Fibroblast of skin of left biceps (primary cell): Measurements from ENCODE around the gene RTN1.

Experiments used
- DNase-seq, 2 experiments: peaks; one replicate each; pipeline ENCODE4 v3.0.0-alpha.2; 2013; ENCODE audit warnings: low read depth in 2 of 2

The RTN1 gene

DNA sequence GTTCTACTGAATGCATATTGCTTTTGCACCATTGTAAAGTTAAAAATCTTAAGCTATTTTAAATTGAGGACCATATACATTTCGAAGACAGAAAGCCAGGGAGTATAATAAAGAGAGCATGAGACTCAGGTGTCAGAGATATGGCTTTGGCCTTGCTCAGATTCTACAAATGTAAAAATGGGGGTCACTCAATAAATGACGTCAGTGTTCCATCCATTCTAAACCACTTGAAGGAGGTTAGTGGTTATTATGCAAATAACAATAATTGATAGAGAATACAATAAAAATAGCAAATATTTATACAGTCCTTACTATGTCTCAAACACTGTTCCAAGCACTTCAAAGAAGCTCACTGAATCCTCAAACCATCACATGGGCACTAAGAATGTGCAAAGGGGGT lies 20.1 kb downstream of the RTN1 start:
- DNase-seq = no peak

DNA sequence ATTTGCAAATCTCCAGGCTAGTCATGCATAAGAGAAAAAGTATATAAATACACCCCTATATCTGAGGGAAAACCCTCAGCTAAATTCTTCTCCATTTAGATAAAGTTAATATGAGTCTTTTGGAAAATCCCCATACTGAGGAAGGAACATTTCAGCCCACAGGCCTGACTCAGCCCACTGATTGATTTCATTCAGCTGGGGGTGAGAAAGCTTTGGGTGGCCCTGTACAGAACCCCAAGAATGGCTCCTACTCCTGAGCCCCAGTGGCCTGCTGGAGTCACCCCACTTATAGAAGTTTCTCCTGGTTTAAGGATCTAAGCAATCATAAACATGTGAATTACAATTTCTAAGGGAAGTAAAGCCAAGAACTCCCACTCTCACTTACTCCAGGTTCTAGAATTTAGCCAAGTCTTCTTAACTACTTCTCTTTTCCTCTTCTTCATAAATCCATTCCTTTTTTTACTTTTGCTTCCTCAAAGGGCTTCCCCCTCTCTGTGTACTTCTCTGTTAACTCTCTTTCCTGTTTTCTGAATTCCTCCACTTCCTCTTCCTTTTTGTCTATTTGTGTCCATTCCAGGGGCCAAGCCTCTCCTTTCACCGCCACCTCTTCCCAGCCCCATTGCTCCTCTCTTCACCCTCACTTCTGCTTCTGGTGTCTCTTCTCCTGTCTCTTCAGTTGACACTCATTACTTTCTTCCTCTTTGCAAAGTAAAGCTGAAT lies 21.0 kb downstream of the RTN1 start:
- DNase-seq = no peak

DNA sequence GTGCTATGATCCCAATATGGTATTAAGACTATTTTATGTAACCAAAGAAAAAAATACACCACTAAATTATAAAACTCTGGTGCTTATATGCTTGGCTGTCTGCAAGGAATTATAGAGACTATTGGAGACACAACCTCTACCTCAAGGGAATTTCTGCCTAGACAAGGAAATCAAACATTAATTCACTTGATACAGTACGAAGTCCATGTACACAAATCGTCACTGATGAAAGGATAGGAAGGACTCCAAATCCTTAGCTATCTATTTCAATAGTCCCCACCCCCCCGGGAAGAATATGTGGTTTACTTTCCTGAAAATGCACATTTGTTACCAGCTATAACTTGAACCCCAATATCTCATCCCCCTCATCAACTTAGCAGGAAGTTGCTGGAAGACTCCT lies 21.9 kb downstream of the RTN1 start:
- no peak for DNase-seq

DNA sequence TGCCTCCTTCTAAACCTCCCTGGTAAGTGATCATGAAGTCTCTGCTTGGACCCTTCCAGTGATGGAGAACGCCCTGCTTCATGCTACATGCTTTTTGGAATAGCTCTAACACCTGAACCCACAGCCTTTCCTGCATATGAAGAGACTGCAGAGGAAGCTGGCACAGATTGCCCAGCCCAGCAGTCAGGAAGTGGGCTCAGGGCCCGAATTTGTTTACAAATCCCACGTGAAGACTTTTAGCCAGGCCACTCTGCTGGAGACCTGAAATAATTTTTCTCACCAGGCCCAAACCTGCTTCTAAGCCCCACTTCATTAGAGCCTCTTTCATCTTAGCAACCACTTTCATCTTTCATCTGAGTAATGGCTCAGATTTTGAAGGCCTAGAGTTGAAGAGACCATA lies 22.9 kb downstream of the RTN1 start:
- DNase-seq = no peak

DNA sequence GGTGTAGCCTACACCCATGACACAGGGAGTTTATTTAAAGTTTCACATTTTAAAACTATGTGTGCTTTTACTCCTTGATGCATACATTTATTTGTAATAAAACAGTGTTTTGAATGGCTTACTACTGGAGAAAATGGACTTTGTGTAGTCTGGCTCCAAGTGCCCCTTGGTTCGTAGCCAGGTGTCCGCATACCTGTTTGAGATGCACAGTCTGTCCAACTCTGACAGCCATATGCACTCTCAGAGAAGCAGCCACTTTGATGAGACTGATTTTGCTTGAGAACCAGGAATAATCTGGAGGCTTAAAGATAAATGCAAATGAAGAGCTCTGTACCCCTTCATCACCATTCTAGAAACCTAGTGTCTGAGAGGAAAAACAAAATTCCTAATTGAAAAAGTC lies 24.0 kb downstream of the RTN1 start:
- DNase-seq = no peak

DNA sequence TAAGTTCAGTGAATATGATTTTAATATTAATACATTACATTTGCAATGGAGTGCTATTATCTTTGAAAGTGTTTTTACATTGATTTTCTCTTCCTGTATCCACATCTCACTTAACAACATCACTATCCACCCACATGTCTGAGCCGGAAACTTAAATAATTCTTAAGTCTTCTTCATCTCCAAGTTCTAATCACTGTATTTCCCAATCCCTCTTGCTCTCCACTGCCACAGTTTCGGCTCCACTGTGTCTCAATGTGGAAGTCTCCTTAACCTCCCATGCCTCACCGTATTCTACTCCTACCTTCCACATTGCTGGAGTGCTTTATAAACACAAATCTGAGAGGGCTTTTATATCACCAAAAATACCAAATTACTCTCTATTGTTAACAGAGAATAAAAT lies 25.3 kb downstream of the RTN1 start:
- DNase-seq = no peak

DNA sequence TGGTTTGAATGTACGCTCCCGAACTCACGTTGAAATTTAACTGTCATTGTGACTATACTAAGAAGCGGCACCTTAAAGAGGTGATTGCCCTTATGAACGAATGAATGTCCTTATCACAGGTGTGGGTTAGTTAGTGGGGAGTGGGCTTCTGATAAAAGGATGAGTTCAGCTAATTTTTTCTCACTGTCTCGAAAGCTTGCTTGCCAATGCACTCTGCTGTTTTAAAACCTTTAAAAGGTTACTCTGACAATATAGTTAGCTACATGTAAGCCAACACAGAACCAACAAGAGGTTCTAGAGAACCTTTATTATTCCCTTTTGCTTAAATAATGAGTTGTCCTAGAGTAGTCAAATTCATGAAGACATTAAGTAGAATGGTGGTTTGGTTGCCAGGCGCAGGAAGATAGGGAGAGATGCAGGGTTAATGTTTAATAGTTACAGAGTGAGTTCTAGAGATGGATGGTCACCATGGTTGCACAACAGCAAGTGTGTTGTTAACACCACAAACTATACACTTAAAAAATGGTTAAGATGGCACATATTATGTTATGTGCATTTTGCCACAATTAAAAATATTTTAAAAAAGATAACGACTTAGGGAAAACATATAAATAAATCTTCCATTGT lies 26.3 kb downstream of the RTN1 start:
- DNase-seq = no peak

DNA sequence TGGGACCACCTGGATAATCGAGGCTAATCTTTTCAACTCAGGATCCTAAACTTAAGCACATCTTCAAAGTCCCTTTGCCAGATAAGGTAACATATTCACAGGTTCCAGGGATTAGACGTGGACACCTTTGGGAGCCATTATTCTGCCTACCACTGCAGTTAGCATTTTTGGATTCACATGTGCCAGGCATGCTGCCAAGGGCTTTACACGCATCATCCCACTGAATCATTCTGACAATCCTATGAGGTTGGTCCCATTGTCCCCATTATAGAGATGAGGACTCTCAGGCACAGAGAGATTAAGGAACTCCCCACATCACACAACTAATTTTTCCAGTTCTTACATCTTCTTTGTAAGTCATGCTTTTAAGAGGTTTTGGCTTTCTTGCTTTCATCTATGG lies 34.5 kb downstream of the RTN1 start:
- no peak for DNase-seq

DNA sequence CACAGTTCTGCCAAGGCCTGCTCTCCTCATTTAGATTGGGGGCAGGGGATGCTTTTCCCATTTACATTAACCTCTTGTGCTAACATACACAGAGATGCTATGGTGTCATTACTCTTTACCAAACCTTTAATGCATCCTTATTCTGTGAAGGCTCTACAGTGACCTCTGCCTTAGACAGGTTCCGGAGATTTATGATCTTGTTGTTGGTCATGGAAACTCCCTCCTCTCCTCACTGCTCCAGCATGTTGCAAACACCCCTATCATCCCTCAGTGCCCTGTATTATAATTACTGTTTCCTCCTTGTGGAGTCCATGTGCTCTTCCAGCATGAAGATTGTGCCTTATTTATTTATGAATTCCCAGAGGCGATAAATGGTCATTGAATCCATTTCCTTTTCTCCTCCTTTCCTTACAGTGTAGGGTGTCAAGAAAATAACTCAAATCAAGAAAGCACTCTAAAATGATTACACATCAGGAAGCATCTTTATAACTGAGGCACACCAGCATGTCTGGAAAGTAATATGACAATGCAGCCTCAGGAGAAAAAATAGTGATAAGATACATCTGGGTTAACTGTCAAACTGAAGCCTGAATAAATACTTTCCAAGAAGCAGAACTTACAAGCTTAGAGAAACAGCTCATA lies 37.8 kb downstream of the RTN1 start:
- no peak for DNase-seq

DNA sequence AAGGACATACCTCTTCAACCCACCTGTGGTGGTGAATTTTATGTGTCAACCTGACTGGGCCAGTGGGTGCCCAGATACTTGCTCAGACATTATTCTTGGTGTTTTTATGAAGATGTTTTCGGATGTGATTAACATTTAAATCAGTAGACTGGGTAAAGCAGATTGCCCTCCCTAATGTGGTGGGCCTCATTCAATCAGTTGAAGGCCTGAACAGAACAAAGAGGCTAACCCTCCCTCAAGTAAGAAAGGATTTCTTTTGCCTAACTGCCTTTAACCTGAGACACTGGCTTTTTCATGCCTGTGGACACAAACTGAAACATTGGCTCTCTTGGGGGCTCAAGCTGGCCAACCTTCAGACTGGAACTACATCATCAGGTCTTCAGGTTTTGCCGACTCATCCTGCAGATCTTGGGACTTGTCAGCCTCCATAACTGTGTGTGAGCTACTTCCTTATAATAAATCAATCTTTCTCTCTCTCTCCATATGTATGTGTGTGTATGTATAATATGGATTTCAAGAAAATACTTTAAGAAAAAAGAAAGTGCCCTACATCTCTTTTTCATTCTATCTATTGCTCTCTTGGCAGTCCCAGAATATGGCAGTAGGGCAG lies 39.4 kb downstream of the RTN1 start:
- no peak for DNase-seq

DNA sequence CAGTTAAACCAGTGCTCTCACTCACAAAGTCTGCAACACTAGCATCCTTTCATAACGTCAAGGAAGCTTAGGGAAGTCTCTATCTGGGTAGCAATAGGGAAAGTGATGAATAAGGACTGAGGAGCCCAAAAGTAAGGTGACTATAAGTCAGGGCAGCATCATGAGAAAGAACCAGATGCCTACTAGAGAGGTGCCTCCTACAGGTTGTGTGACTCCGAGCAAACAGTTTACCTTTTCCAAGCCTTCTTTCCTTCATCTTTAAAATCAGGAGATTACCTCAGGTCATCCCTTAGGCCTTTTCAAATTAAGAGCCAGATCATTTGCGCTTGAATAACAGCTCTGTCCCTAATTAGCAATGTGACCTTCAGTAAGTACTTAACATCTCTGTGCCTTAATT lies 40.2 kb downstream of the RTN1 start:
- no peak for DNase-seq

DNA sequence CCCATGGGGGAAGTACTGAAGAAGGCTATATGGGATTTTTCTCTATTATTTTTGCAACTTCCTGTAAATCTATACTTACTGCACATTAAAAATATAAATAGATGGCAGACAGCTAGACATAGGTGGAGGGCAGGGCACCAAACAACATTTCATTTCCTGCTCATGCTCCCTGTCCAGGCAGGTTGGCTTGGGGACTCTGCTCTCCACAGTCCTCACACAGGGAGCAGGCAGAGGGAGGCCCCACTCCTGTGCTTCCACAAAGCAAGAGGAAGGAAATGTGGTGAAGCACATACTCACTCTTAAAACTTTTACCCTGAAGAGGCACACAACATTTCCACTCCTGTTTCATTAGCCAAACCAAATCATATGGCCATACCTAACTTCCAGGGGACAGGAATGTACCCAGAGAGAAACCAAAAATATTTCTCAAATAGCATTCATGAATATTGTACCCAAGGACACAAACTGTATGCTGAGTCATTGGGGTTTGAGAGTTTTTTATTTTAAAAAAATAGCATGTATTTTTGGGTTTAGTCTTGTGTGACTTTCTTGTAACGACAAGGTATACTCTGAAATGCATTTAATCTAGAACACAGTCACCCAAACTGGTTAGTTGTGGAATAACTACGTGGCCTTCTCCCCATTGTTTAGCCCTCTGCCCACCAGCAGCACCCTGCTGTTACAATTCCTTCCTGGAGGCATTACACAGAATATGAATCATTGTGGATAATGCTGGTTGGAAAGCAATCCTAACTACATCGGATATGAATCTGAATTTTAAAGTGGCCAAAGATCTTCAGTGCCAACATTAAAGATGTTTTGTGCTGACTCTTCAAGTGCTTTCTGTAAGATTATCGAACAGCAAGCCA lies 40.9 kb downstream of the RTN1 start:
- no peak for DNase-seq

DNA sequence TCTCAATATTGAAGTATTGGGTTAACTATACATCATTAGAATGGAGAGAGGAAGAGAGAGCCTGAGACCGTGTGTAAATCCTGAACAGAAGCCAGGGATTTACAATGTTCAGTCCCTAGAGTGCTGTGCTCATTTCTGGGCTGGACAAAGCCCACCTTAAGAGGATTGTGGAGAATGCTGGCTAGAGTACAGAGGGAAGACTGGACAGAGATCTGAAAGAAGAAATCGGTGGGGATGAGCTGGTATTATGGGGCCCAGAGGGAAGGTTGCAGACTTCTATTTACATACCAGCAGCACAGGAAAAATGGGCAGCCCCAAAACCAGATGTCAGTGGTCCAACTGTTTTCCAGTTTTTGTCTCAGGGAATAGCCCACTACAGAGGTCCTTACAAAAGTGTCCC lies 42.3 kb downstream of the RTN1 start:
- no peak for DNase-seq

DNA sequence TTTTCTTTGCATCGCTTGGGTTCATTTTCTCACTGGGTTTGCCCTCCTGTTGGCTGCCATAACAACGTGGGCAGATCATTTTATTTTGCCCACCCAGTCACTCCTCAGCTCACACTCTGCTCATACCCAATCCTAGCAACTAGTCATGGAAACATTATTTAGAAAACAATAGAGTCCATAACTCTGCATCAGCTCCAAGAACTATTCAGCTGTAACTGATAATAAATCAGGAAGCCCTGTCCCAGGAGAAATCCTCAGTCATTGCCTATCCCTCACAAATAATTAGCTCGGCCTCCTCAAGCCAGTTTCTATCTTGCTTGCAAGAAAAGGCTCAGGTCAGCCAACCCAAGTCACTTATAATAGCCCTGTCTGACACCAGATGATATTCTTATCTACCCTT lies 43.2 kb downstream of the RTN1 start:
- no peak for DNase-seq

DNA sequence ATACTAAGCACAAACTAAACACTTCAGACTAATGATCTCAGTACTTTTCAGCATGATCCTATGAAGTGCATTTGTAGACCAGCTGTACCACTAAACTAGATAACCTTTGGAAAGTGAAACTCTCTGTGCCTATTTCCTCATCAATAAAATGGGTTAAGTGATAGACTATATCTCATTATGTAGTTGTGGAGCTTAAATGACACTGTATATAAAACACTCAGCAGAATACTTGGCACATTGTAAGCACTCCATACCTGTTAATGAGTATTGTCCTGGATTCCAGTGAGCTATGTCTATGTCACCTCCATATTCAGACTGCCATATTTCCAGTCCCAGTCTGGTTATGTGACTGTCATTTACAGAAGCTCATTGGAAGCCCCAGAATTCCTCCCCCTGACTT lies 44.4 kb downstream of the RTN1 start:
- DNase-seq = no peak

DNA sequence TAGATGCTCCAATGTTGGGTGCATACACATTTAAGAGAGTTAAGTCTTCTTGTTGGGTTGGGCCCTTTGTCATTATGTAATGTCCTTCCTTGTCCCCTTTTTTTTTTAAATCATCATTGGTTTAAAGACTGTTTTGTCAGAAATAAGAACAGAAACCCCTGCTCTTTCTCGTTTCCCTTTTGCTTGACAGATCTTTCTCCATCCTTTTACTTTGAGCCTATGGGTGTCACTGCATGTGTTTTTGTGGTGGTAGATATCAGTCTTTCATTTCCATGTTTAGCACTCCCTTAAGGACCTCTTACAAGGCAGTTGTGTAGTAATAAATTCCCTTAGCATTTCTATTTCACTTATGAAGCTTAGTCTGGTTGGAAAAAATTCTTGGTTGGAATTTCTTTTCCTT lies 47.4 kb downstream of the RTN1 start:
- no peak for DNase-seq

DNA sequence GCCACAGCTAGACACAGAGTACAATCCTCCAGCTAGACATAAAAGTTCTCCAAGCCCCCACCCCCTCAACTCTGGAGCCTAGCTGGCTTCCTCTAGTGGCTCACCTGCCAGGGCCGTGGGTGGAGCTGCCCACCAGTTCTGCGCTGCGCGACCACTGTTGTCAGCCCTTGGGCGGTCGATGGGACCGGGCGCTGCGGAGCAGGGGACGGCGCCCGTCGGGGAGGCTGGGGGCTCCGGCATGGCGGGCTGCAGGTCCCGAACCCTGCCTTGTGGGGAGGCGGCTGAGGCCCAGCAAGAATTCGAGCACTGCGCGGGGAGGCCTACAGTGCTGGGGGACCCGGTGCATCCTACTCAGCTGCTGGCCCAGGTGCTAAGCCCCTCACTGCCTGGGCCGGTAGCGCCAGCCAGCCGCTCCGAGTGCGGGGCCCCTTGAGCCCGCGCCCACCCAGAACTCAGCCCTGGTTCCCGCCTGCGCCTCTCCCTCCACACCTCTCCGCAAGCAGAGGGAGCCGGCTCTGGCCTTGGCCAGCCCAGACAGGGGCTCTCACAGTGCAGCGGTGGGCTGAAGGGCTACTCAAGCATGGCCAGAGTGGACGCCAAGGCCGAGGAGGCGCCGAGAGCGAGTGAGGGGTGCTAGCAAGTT lies 51.0 kb downstream of the RTN1 start:
- DNase-seq = no peak

DNA sequence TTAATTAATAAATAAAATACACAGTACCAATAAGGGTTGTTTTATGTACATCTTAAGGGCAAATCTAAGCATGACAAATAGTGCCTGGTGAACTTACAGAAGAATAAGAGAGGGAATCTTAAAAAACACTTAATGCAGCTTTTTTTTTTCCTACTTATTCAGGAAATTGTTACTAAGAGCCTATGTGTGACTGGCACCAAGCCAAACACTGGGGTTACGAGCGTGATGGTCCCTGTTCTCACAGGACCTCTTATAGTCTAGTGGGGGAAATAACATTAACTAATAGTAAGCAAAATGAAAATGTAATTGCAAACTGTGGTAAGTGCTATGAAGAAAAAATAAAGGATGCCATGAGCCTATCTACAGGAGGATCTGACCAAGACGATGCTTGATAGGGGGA lies 53.6 kb downstream of the RTN1 start:
- no peak for DNase-seq

DNA sequence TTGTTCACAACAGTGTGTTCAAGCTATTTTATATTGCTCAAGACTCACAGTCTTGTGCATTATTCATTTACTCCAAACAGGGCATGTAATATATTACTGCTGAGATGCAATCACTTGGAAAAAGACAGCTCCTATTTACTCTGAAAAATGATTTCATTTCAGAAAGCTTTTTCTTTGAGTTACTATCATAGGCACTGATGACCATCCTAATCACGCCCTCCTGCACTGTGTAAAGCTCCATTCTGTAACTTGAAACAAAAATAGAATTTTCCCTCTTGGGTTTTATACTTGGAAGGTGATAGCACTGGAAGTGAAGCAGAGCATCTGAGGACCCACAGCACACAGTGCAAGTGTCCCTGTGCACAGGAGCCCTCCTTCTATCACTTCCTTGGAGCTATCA lies 55.6 kb downstream of the RTN1 start:
- DNase-seq = no peak

DNA sequence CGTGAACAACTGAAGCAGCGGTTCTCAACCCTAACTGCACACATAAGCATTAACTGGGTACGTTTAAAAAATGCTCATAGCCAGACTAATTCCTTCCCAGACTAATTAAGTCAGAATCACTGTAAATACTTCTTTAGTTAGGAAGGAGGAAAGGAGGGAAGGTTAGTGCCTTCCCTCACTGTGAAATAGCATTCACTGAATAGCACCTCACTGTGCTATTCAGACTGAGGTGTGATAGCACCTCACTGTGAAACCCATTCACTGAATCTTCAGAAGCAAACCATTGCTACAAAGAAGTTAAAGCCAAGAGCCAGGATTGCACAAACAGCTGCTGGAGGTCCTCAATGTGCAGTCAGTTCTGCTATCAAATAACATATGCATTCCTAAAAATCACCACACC lies 58.8 kb downstream of the RTN1 start:
- DNase-seq = no peak

DNA sequence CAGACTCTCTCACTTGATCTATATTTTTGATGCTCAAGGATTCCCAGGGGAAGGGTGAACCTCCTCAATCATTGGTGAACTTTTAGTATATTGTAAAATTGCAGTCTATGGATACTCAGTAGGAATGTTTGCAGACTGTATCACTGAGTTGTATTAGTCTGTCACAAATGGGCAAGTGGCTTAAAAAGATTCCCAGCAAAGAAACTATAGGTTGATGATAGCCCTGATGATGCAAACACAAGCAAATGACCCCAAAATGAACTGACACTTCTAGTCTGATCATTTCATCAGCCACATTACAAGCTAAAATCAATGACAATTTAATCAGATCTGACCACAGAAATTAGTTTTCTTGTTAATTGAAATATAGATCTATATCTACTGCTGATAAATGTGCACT lies 59.5 kb downstream of the RTN1 start:
- no peak for DNase-seq
